GM18498 (cell line): Measurements from ENCODE around the gene POMZP3.
"Not testable (repeated sequence)": the region's sequence is repeated elsewhere in the genome, so short reads cannot be mapped to it uniquely, and the experiment has no call there.

Experiments
- ATAC-seq: cut with Tn5 transposase; IDR thresholded peaks from one replicate; pipeline ENCODE4 v1.9.1; 2021; ENCODE audit warnings: mild to moderate bottlenecking, moderate library complexity; ENCODE audit not compliant: unreplicated experiment

Gene POMZP3

GRCh38 chr7:76626989-76627642, at the start of gene POMZP3:
TSS of gene POMZP3 (minus strand) at chr7:76627279. CDS start at chr7:76626064, 1,215 bp downstream.
- peak; percentile 83 for ATAC-seq

- not testable (repeated sequence) for ATAC-seq
Observed at GRCh38 chr7:76675783-76676182, 48.7 kb upstream of the POMZP3 start.

GRCh38 chr7:76673346-76673745, 46.3 kb upstream of the POMZP3 start:
- not testable (repeated sequence) for ATAC-seq

- not testable (repeated sequence) for ATAC-seq
Observed at GRCh38 chr7:76659212-76659611, 32.1 kb upstream of the POMZP3 start.

- not testable (repeated sequence) for ATAC-seq
Observed at GRCh38 chr7:76656425-76656824, 29.3 kb upstream of the POMZP3 start.

- ATAC-seq: not testable (repeated sequence)
Observed at GRCh38 chr7:76642620-76643019, 15.5 kb upstream of the POMZP3 start.

GRCh38 chr7:76637061-76637691, 10.1 kb upstream of the POMZP3 start:
- ATAC-seq: peak; percentile 94

GRCh38 chr7:76626581-76626980, 498 bp downstream of the POMZP3 start:
- ATAC-seq: peak; percentile 45

GRCh38 chr7:76619439-76620190, 7.5 kb downstream of the POMZP3 start:
- not testable (repeated sequence) for ATAC-seq

GRCh38 chr7:76613783-76614182, 13.3 kb downstream of the POMZP3 start:
- ATAC-seq: peak; percentile 41

GRCh38 chr7:76612232-76612631, 14.8 kb downstream of the POMZP3 start:
- not testable (repeated sequence) for ATAC-seq

- peak; percentile 45 for ATAC-seq
Observed at GRCh38 chr7:76609864-76610263, 17.2 kb downstream of the POMZP3 start.

- not testable (repeated sequence) for ATAC-seq
Observed at GRCh38 chr7:76608469-76608868, 18.6 kb downstream of the POMZP3 start.

GRCh38 chr7:76606027-76606426, 21.1 kb downstream of the POMZP3 start:
- ATAC-seq: peak; percentile 96

- not testable (repeated sequence) for ATAC-seq
Observed at GRCh38 chr7:76600650-76601049, 26.4 kb downstream of the POMZP3 start.

GRCh38 chr7:76600116-76600482, 27.0 kb downstream of the POMZP3 start:
- ATAC-seq: not testable (repeated sequence)

GRCh38 chr7:76598590-76599264, 28.4 kb downstream of the POMZP3 start:
- ATAC-seq: not testable (repeated sequence)

GRCh38 chr7:76597288-76597687, 29.8 kb downstream of the POMZP3 start:
- not testable (repeated sequence) for ATAC-seq

- not testable (repeated sequence) for ATAC-seq
Observed at GRCh38 chr7:76592694-76593093, 34.4 kb downstream of the POMZP3 start.

GRCh38 chr7:76591602-76592304, 35.3 kb downstream of the POMZP3 start:
- ATAC-seq: peak; percentile 82
